HepG2 (cell line): ENCODE measurements around the gene HTR6. TPM values are rescaled to one million over a fixed set of nuclear protein-coding genes. Genes with fewer than 3 reads are reported as not detected.

ENCODE experiments used
- ATAC-seq: fragments of 200-7000 bp; cut with Tn5 transposase; 3 replicates; pipeline ENCODE4 v1.9.1; 2020; ENCODE audit warnings: mild to moderate bottlenecking, moderate library complexity
- BruUV-seq: library from RNA; stranded (reverse); fragments of 400-500 nt; replicated peaks from 2 replicates; lab custom pipeline; 2021; lab: Mats Ljungman, UMichigan
- CTCF ChIA-PET: fragments of 300-600 bp; formaldehyde crosslinking; extraction: SDS; loops from one replicate; lab custom pipeline; 2021; ENCODE audit warnings: low total read pairs, inconsistent platforms, low intra/inter-chr PET ratio; lab: Yijun Ruan, JAX
- POLR2A ChIA-PET: fragments of 350-600 bp; sonication (Branson Sonifier 250); formaldehyde crosslinking; loops from one replicate; lab custom pipeline; 2020; ENCODE audit warnings: antibody characterized with exemption, inconsistent platforms; lab: Yijun Ruan, JAX
- DNase-seq: peaks from one replicate; pipeline ENCODE4 v3.0.0-alpha.2; 2015; ENCODE audit warnings: low spot score
- FAIRE-seq: peaks from 3 replicates; lab custom pipeline; 2011; peaks lifted over from hg19 to GRCh38; lab: Jason Lieb, UNC
- H2AFZ ChIP-seq: one replicate; pipeline ENCODE4 v1.6.1; 2011; ENCODE audit warnings: low read length, inconsistent platforms
- H3K27ac ChIP-seq: fragments of 300-600 bp; 3 replicates; pipeline ENCODE4 v1.8.0; 2011; ENCODE audit warnings: mixed run types, mild to moderate bottlenecking, mixed read lengths, low read length, inconsistent platforms; ENCODE audit not compliant: insufficient read depth; ENCODE audit errors: extremely low read length
- H3K27me3 ChIP-seq, 2 experiments: fragments of 200-600 bp in 1 of 2; 2 replicates in 1 of 2; 3 replicates in 1 of 2; pipeline versions ENCODE4 v1.6.0 to v1.8.0; 2011; ENCODE audit warnings: low read length in 2 of 2, mild to moderate bottlenecking in 2 of 2, moderate library complexity in 2 of 2, inconsistent platforms in 1 of 2; ENCODE audit not compliant: insufficient read depth in 2 of 2, control insufficient read depth in 1 of 2
- H3K36me3 ChIP-seq, 2 experiments: fragments of 200-600 bp in 1 of 2; replicated peaks in 1 of 2; 2 replicates in 1 of 2; 3 replicates in 1 of 2; pipeline versions ENCODE4 v1.5.1 to v1.8.0; 2011; ENCODE audit warnings: low read length in 2 of 2, inconsistent platforms in 1 of 2; ENCODE audit not compliant: insufficient read depth in 2 of 2, control insufficient read depth in 1 of 2
- H3K4me1 ChIP-seq: 2 replicates; pipeline ENCODE4 v1.5.1; 2012; ENCODE audit warnings: low read length, inconsistent platforms; ENCODE audit not compliant: insufficient read depth
- H3K4me2 ChIP-seq: 2 replicates; pipeline ENCODE4 v1.6.0; 2011; ENCODE audit warnings: low read depth, low read length, inconsistent platforms
- H3K4me3 ChIP-seq, 3 experiments: fragments of 200-600 bp in 1 of 3; sonication (generic), shearing (Covaris generic) in 1 of 3; replicated peaks in 1 of 3; 2 replicates each; pipeline ENCODE4 v1.5.1; 2011 to 2016; ENCODE audit warnings: low read length in 3 of 3, inconsistent platforms in 2 of 3, low read depth in 2 of 3, mild to moderate bottlenecking in 2 of 3, control low read depth in 1 of 3, mixed read lengths in 1 of 3; ENCODE audit not compliant: insufficient read depth in 1 of 3
- H3K79me2 ChIP-seq: one replicate; pipeline ENCODE4 v1.6.1; 2011; ENCODE audit warnings: low read length, inconsistent platforms; ENCODE audit not compliant: insufficient read depth
- H3K9ac ChIP-seq: 2 replicates; pipeline ENCODE4 v1.6.0; 2011; ENCODE audit warnings: mild to moderate bottlenecking, low read depth, low read length, inconsistent platforms; ENCODE audit not compliant: insufficient read depth
- H3K9me3 ChIP-seq: 2 replicates; pipeline ENCODE4 v1.5.1; 2012; ENCODE audit warnings: mild to moderate bottlenecking, low read length
- H4K20me1 ChIP-seq: 2 replicates; pipeline ENCODE4 v1.6.0; 2011; ENCODE audit warnings: inconsistent platforms, mild to moderate bottlenecking, low read length, moderate library complexity; ENCODE audit not compliant: insufficient read depth
- ARNT2 ChIP-seq: sonication (generic); formaldehyde crosslinking; IDR thresholded peaks from 2 replicates; pipeline ENCODE4 v1.8.0; 2022; ENCODE audit warnings: mild to moderate bottlenecking, low read depth, missing genetic modification reagents, moderate library complexity
- KDM4B ChIP-seq: sonication (generic); formaldehyde crosslinking; IDR thresholded peaks from 2 replicates; pipeline ENCODE4 v1.4.0; 2020; ENCODE audit warnings: missing genetic modification reagents
- NR2F2 ChIP-seq: IDR thresholded peaks from 2 replicates; pipeline ENCODE4 v1.6.1; 2012; ENCODE audit warnings: low read depth, inconsistent platforms, borderline replicate concordance
- SP5 ChIP-seq: IDR thresholded peaks from 2 replicates; pipeline ENCODE4 v1.6.1; 2016; ENCODE audit warnings: low read depth, borderline replicate concordance
- ZNF615 ChIP-seq: sonication (generic); formaldehyde crosslinking; IDR thresholded peaks from 2 replicates; pipeline ENCODE4 v1.5.0; 2020; ENCODE audit warnings: mild to moderate bottlenecking, missing genetic modification reagents, borderline replicate concordance
- ZSCAN9 ChIP-seq: IDR thresholded peaks from 2 replicates; pipeline ENCODE4 v1.6.1; 2016; ENCODE audit warnings: borderline replicate concordance
- WGBS: methylation state at CpG from one replicate; pipeline ENCODE4 v1.1.6; 2017; ENCODE audit warnings: low lambda C conversion rate; 5-methylcytosine and 5-hydroxymethylcytosine counted together
- in situ Hi-C: cut with HindIII; loops from 2 replicates; pipeline ENCODE4 v1.10.0; 2017; ENCODE audit warnings: low pct_unique_long_range_greater_than_20kb; ENCODE audit not compliant: extremely low pct_ligation_motif_present
- intact Hi-C: fragments of 100-400 bp; cut with micrococcal nuclease; formaldehyde crosslinking; loops from one replicate; pipeline ENCODE4 v1.10.0; 2022; ENCODE audit not compliant: unreplicated experiment
- polyA plus RNA-seq, 8 experiments: library from polyadenylated mRNA; depleted of rRNA in 3 of 8; stranded (reverse) in 7 of 8; unstranded in 1 of 8; fragments of >200 nt; fragmentation: Illumina TruSeq in 4 of 8; extraction: Trizol in 4 of 8; gene quantifications; 2 replicates each; pipeline versions ENCODE4 v1.2.1 to v1.2.3, GENCODE V29; 2011 to 2016; ENCODE audit warnings: low read depth in 4 of 8, missing spikeins in 1 of 8, mixed read lengths in 1 of 8; ENCODE audit not compliant: insufficient read depth in 1 of 8
- total RNA-seq, 5 experiments: library from RNA; depleted of rRNA; stranded (reverse); fragments of >200 nt; fragmentation: Illumina TruSeq; extraction: Trizol; gene quantifications; 2 replicates each; pipeline ENCODE4 v1.2.3, GENCODE V29; 2016; ENCODE audit warnings: low read depth in 1 of 5
- TF ChIP-seq, protein P1 (sequence below), 2 experiments: IDR thresholded peaks; 2 replicates each; pipeline ENCODE4 v1.6.1; 2011 to 2012; ENCODE audit warnings: low read length in 2 of 2, borderline replicate concordance in 1 of 2, low read depth in 1 of 2, mild to moderate bottlenecking in 1 of 2, moderate library complexity in 1 of 2
- TF ChIP-seq, protein P2 (sequence below): sonication (generic); formaldehyde crosslinking; IDR thresholded peaks from 2 replicates; pipeline ENCODE4 v1.4.0; 2020; ENCODE audit warnings: mild to moderate bottlenecking, missing genetic modification reagents
- TF ChIP-seq, protein P3 (sequence below): sonication (generic); formaldehyde crosslinking; IDR thresholded peaks from 2 replicates; pipeline ENCODE4 v1.4.0; 2020; ENCODE audit warnings: missing genetic modification reagents

Gene HTR6
- total and polyA plus RNA-seq, 2 of the 13 experiments (the other 11 are each of a cell fraction or from before 2014, with no cell fraction given), result 0.04 TPM; not detected in 1

DNA sequence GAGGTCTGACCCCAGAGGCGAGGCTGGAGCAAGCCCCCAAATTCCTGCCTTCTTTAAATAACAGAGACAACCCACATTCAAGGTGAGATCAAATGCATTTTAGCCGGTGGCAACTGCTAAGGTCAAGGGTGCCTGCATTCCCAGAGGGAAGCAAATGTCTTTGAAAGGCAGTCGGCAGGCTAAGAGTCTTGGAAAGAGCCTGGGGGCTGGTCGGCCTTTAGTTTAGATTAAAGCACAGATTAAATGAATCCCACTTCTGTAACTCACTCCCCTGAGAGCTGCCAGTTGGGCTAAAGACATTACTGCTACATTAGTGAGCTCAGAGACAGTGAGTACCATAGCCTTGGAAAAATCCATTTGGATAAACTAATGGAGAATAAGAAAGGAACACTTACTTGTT, 59.2 kb downstream of the HTR6 start:
- no peak for ATAC-seq
- ChIA-PET CTCF (no interaction called here), POLR2A (no interaction called here)
- no peaks in the 10 kb centered on the region for H3K9me3 ChIP-seq
- intact Hi-C loops, result no loop called here
- no peaks in the 10 kb centered on the region for H3K36me3 ChIP-seq
- WGBS, result 81% methylated on average over 4 of the region's 4 CpGs
- in situ Hi-C loops, result no loop called here
- no peak overlapping the region for H3K4me2 ChIP-seq
- H3K27me3 ChIP-seq, result no peaks in the 10 kb centered on the region
- TF ChIP-seq, protein P1, sequence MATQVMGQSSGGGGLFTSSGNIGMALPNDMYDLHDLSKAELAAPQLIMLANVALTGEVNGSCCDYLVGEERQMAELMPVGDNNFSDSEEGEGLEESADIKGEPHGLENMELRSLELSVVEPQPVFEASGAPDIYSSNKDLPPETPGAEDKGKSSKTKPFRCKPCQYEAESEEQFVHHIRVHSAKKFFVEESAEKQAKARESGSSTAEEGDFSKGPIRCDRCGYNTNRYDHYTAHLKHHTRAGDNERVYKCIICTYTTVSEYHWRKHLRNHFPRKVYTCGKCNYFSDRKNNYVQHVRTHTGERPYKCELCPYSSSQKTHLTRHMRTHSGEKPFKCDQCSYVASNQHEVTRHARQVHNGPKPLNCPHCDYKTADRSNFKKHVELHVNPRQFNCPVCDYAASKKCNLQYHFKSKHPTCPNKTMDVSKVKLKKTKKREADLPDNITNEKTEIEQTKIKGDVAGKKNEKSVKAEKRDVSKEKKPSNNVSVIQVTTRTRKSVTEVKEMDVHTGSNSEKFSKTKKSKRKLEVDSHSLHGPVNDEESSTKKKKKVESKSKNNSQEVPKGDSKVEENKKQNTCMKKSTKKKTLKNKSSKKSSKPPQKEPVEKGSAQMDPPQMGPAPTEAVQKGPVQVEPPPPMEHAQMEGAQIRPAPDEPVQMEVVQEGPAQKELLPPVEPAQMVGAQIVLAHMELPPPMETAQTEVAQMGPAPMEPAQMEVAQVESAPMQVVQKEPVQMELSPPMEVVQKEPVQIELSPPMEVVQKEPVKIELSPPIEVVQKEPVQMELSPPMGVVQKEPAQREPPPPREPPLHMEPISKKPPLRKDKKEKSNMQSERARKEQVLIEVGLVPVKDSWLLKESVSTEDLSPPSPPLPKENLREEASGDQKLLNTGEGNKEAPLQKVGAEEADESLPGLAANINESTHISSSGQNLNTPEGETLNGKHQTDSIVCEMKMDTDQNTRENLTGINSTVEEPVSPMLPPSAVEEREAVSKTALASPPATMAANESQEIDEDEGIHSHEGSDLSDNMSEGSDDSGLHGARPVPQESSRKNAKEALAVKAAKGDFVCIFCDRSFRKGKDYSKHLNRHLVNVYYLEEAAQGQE (IDR thresholded peaks at IDR 0.05; ENCODE audit: borderline replicate concordance in 1 of 2, low read depth in 1 of 2, low read length in 2 of 2), result no peak
- no peak for TF ChIP-seq KDM4B
- TF ChIP-seq, protein P2, sequence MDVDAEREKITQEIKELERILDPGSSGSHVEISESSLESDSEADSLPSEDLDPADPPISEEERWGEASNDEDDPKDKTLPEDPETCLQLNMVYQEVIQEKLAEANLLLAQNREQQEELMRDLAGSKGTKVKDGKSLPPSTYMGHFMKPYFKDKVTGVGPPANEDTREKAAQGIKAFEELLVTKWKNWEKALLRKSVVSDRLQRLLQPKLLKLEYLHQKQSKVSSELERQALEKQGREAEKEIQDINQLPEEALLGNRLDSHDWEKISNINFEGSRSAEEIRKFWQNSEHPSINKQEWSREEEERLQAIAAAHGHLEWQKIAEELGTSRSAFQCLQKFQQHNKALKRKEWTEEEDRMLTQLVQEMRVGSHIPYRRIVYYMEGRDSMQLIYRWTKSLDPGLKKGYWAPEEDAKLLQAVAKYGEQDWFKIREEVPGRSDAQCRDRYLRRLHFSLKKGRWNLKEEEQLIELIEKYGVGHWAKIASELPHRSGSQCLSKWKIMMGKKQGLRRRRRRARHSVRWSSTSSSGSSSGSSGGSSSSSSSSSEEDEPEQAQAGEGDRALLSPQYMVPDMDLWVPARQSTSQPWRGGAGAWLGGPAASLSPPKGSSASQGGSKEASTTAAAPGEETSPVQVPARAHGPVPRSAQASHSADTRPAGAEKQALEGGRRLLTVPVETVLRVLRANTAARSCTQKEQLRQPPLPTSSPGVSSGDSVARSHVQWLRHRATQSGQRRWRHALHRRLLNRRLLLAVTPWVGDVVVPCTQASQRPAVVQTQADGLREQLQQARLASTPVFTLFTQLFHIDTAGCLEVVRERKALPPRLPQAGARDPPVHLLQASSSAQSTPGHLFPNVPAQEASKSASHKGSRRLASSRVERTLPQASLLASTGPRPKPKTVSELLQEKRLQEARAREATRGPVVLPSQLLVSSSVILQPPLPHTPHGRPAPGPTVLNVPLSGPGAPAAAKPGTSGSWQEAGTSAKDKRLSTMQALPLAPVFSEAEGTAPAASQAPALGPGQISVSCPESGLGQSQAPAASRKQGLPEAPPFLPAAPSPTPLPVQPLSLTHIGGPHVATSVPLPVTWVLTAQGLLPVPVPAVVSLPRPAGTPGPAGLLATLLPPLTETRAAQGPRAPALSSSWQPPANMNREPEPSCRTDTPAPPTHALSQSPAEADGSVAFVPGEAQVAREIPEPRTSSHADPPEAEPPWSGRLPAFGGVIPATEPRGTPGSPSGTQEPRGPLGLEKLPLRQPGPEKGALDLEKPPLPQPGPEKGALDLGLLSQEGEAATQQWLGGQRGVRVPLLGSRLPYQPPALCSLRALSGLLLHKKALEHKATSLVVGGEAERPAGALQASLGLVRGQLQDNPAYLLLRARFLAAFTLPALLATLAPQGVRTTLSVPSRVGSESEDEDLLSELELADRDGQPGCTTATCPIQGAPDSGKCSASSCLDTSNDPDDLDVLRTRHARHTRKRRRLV (CRISPR knock-in tag), result no peak
- no peak for TF ChIP-seq SP5 (CRISPR knock-in tag)
- no peak for TF ChIP-seq ZNF615 (CRISPR knock-in tag)
- no peak for TF ChIP-seq NR2F2
- no peak for TF ChIP-seq ARNT2 (CRISPR knock-in tag)
- TF ChIP-seq, protein P3, sequence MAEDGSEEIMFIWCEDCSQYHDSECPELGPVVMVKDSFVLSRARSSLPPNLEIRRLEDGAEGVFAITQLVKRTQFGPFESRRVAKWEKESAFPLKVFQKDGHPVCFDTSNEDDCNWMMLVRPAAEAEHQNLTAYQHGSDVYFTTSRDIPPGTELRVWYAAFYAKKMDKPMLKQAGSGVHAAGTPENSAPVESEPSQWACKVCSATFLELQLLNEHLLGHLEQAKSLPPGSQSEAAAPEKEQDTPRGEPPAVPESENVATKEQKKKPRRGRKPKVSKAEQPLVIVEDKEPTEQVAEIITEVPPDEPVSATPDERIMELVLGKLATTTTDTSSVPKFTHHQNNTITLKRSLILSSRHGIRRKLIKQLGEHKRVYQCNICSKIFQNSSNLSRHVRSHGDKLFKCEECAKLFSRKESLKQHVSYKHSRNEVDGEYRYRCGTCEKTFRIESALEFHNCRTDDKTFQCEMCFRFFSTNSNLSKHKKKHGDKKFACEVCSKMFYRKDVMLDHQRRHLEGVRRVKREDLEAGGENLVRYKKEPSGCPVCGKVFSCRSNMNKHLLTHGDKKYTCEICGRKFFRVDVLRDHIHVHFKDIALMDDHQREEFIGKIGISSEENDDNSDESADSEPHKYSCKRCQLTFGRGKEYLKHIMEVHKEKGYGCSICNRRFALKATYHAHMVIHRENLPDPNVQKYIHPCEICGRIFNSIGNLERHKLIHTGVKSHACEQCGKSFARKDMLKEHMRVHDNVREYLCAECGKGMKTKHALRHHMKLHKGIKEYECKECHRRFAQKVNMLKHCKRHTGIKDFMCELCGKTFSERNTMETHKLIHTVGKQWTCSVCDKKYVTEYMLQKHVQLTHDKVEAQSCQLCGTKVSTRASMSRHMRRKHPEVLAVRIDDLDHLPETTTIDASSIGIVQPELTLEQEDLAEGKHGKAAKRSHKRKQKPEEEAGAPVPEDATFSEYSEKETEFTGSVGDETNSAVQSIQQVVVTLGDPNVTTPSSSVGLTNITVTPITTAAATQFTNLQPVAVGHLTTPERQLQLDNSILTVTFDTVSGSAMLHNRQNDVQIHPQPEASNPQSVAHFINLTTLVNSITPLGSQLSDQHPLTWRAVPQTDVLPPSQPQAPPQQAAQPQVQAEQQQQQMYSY (CRISPR knock-in tag), result no peak
- no peak for TF ChIP-seq ZSCAN9 (CRISPR knock-in tag)
- TF ChIP-seq, all 625 proteins: peak for 0
- no peak overlapping the region for H3K9ac ChIP-seq
- no peak overlapping the region for H2AFZ ChIP-seq
- H3K4me1 ChIP-seq, result no peaks in the 10 kb centered on the region
- no TSS peak for BruUV-seq
- H3K79me2 ChIP-seq, result no peaks in the 10 kb centered on the region
- DNase-seq, result no peak
- no peak for FAIRE-seq
- H4K20me1 ChIP-seq, result no peaks in the 10 kb centered on the region
- no peak overlapping the region for H3K27ac ChIP-seq
- H3K4me3 ChIP-seq, result no peak overlapping the region
